ENCODE results near the gene GNAQ.

Gene GNAQ

GRCh38 chr9:77807846-77808750 is 223.5 kb downstream of the GNAQ start:
- Histone ChIP-seq H3K4me3 (no peak overlapping the region), H3K27me3 (ENCODE audit: low read depth) (no peaks in the 10 kb centered on the region), H3K9me3 (no peaks in the 10 kb centered on the region), H3K4me1 (peaks cover 9% of the 10 kb centered on the region; the same call in 1 of the 2 replicates), H3K36me3 (replicated peaks) (no peaks in the 10 kb centered on the region)
- in situ Hi-C loops (cut with MboI; ENCODE audit: low sequenced_read_pairs), result no loop called here
- DNase-seq (ENCODE audit: low spot score in 2 of 2), result no peak

- Histone ChIP-seq H3K4me3 (no peak overlapping the region), H3K36me3 (replicated peaks) (no peaks in the 10 kb centered on the region), H3K9me3 (no peaks in the 10 kb centered on the region), H3K27me3 (ENCODE audit: low read depth) (no peaks in the 10 kb centered on the region), H3K4me1 (peaks cover 9% of the 10 kb centered on the region; the same call in 1 of the 2 replicates)
- no peak for DNase-seq (ENCODE audit: low spot score in 2 of 2)
- in situ Hi-C loops (cut with MboI; ENCODE audit: low sequenced_read_pairs), result no loop called here
Measured at GRCh38 chr9:77807281-77807683, 224.3 kb downstream of the GNAQ start.

DNA sequence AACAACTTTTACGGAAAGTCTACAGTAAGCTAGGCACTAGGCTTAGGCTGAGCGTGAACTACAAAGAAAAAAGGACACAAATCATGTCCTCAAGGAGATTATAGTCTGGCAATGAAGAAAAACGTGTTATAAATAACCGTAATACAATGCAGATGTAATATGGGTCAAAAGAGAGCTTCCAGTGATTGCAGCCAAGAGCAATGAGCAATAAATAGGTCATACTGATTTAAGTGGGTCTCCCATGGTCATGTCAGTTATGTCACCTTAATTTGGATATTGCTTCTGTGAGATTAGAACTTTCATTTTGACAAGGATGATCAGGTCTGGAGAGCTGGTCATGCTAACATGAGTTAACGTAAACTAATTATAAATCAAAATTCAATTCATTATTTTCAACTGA is 224.9 kb downstream of the GNAQ start:
- Histone ChIP-seq H3K4me1 (peaks cover 9% of the 10 kb centered on the region; the same call in 1 of the 2 replicates), H3K36me3 (replicated peaks) (no peaks in the 10 kb centered on the region), H3K4me3 (no peak overlapping the region), H3K9me3 (no peaks in the 10 kb centered on the region), H3K27me3 (ENCODE audit: low read depth) (no peaks in the 10 kb centered on the region)
- DNase-seq (ENCODE audit: low spot score in 2 of 2), result no peak
- in situ Hi-C loops (cut with MboI; ENCODE audit: low sequenced_read_pairs), result no loop called here

GRCh38 chr9:77805810-77806209 is 225.8 kb downstream of the GNAQ start:
- no peak overlapping the region for H3K4me3 ChIP-seq
- H3K27me3 ChIP-seq (ENCODE audit: low read depth), result no peaks in the 10 kb centered on the region
- in situ Hi-C loops (cut with MboI; ENCODE audit: low sequenced_read_pairs), result no loop called here
- no peaks in the 10 kb centered on the region for H3K36me3 ChIP-seq (replicated peaks)
- H3K9me3 ChIP-seq, result no peaks in the 10 kb centered on the region
- no peak for DNase-seq (ENCODE audit: low spot score in 2 of 2)
- H3K4me1 ChIP-seq, result peaks cover 9% of the 10 kb centered on the region; the same call in 1 of the 2 replicates

DNA sequence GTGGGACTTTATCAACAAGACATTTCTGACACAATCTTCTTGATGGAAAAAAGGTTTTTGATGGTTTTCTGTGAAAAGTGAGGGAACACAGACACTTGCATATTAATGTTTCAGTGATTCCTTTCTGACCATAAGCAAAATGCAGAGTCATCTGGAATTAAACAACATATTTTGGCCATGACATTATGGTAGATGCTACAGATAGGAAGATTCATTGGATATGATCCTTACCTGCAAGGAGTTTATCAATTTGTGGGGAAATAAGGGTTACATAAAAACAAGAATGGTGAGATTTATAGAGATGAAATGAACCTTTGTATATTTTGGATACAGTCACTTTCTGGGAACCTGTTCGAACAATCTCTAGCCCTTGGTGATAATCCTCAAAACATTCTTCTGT is 228.2 kb downstream of the GNAQ start:
- DNase-seq (ENCODE audit: low spot score in 2 of 2), result no peak
- Histone ChIP-seq H3K9me3 (no peaks in the 10 kb centered on the region), H3K4me3 (no peak overlapping the region), H3K27me3 (ENCODE audit: low read depth) (no peaks in the 10 kb centered on the region), H3K36me3 (replicated peaks) (no peaks in the 10 kb centered on the region), H3K4me1 (peaks cover 8% of the 10 kb centered on the region; the same call in 1 of the 2 replicates)
- in situ Hi-C loops (cut with MboI; ENCODE audit: low sequenced_read_pairs), result no loop called here

DNA sequence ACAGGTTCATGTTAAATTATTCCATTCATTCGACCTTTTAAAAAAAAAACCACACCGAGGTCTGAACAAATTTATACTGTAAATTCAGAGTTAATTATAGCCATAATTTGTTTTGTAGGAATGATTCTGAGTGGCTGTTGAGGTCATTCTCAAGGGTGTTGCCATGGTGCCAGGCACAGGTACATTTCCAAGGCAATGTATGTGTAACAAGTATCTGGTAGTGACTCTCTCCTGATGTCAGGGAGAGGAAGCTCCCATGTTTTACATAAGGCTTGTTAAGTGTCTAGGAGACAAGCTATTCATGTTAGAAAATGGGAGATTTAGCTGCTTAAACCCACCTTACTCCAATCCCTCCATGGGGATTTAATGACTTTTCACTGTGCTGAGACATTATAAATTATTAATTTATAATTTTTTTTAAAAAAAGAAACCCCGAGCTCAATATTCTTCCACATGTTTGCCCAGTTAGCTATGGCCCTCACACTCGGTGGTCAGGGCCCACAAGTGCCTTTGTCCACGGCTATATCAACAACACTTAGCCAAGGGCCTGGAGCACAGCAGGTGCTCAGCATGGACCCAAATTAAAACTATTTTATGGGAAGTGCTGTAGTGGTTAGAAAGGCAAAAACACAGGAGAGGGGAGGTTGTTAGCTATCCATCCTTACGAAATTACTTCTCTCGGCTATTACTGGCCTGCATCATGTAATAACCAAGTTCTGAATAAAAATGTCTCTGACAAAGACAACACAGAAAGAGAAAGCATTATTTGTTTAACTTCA is 228.9 kb downstream of the GNAQ start:
- in situ Hi-C loops (cut with MboI; ENCODE audit: low sequenced_read_pairs), result no loop called here
- Histone ChIP-seq H3K4me1 (peaks cover under 1% of the 10 kb centered on the region; the same call in 1 of the 2 replicates), H3K4me3 (no peak overlapping the region), H3K36me3 (replicated peaks) (no peaks in the 10 kb centered on the region), H3K27me3 (ENCODE audit: low read depth) (no peaks in the 10 kb centered on the region), H3K9me3 (no peaks in the 10 kb centered on the region)
- no peak for DNase-seq (ENCODE audit: low spot score in 2 of 2)

GRCh38 chr9:77802064-77802463 is 229.5 kb downstream of the GNAQ start:
- Histone ChIP-seq H3K4me1 (no peaks in the 10 kb centered on the region), H3K4me3 (no peak overlapping the region), H3K36me3 (replicated peaks) (no peaks in the 10 kb centered on the region), H3K9me3 (no peaks in the 10 kb centered on the region), H3K27me3 (ENCODE audit: low read depth) (no peaks in the 10 kb centered on the region)
- in situ Hi-C loops (cut with MboI; ENCODE audit: low sequenced_read_pairs), result no loop called here
- no peak for DNase-seq (ENCODE audit: low spot score in 2 of 2)

DNA sequence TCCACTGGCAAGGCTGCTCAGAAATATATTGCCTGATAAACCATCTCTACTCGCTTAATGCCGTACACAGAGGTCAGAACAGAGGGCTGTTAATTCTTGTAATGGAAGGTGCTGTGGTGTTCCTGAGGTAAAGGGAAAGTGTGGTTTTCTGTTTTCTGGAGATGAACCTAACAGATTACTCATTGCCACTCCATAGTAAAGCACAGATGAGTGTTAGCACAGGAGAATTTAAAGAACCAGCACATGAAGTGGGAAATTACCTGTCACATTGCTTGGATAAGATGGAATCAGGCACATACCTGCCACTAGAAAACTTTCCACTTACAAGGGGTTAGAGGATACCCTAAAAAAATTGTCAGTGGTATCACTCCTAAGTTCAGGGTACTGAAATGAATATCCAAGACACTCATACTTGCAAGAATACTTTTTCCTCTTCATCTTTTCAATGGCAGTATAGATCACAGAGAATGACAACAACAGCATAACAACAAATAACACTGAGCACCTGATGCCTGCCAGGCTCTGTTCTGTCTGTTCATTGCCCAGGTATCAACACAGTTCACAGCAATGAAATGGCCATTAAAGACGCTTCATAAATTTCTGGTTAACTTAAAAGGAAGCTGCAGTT is 230.6 kb downstream of the GNAQ start:
- no peaks in the 10 kb centered on the region for H3K36me3 ChIP-seq (replicated peaks)
- H3K4me1 ChIP-seq, result no peaks in the 10 kb centered on the region
- H3K4me3 ChIP-seq, result no peak overlapping the region
- no peak for DNase-seq (ENCODE audit: low spot score in 2 of 2)
- H3K27me3 ChIP-seq (ENCODE audit: low read depth), result no peaks in the 10 kb centered on the region
- no peaks in the 10 kb centered on the region for H3K9me3 ChIP-seq
- in situ Hi-C loops (cut with MboI; ENCODE audit: low sequenced_read_pairs), result no loop called here

- in situ Hi-C loops (cut with MboI; ENCODE audit: low sequenced_read_pairs), result no loop called here
- Histone ChIP-seq H3K36me3 (replicated peaks) (no peaks in the 10 kb centered on the region), H3K4me3 (no peak overlapping the region), H3K27me3 (ENCODE audit: low read depth) (no peaks in the 10 kb centered on the region), H3K4me1 (peaks cover 5% of the 10 kb centered on the region; the same call in 1 of the 2 replicates), H3K9me3 (no peaks in the 10 kb centered on the region)
- DNase-seq (ENCODE audit: low spot score in 2 of 2), result no peak
Measured at GRCh38 chr9:77798140-77798539, 233.5 kb downstream of the GNAQ start.

DNA sequence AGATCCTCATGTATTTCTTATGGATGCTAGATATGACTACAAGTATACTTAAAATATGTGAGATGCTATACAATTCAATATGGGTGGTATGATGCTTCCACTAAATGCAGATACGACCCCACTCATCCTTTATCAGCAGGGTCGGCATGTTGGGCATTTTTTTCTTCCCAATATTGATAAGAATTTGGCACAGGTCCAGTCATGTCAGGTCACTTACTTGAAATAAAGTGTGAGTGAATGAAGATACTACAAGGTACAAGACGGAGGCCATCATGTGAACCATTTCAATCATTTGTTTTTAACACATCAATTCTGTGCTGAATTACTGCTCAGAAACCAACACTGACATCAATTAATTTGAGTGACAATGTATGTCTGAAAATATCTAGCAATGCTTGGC is 236.6 kb downstream of the GNAQ start:
- no peaks in the 10 kb centered on the region for H3K9me3 ChIP-seq
- H3K36me3 ChIP-seq (replicated peaks), result no peaks in the 10 kb centered on the region
- no peak for DNase-seq (ENCODE audit: low spot score in 2 of 2)
- H3K27me3 ChIP-seq (ENCODE audit: low read depth), result no peaks in the 10 kb centered on the region
- H3K4me1 ChIP-seq, result peaks cover 5% of the 10 kb centered on the region; the same call in 1 of the 2 replicates
- in situ Hi-C loops (cut with MboI; ENCODE audit: low sequenced_read_pairs), result no loop called here
- H3K4me3 ChIP-seq, result no peak overlapping the region

GRCh38 chr9:77793849-77794248 is 237.8 kb downstream of the GNAQ start:
- Histone ChIP-seq H3K27me3 (ENCODE audit: low read depth) (no peaks in the 10 kb centered on the region), H3K4me3 (no peak overlapping the region), H3K9me3 (no peaks in the 10 kb centered on the region), H3K4me1 (peaks cover 7% of the 10 kb centered on the region; the same call in 1 of the 2 replicates), H3K36me3 (replicated peaks) (no peaks in the 10 kb centered on the region)
- in situ Hi-C loops (cut with MboI; ENCODE audit: low sequenced_read_pairs), result no loop called here
- peak; percentile 8 to 42 for DNase-seq (ENCODE audit: low spot score in 2 of 2)

GRCh38 chr9:77789891-77790290 is 241.7 kb downstream of the GNAQ start:
- Histone ChIP-seq H3K9me3 (no peaks in the 10 kb centered on the region), H3K4me1 (peaks cover 10% of the 10 kb centered on the region; the same call in 1 of the 2 replicates), H3K27me3 (ENCODE audit: low read depth) (no peaks in the 10 kb centered on the region), H3K36me3 (replicated peaks) (no peaks in the 10 kb centered on the region), H3K4me3 (no peak overlapping the region)
- no peak for DNase-seq (ENCODE audit: low spot score in 2 of 2)
- in situ Hi-C loops (cut with MboI; ENCODE audit: low sequenced_read_pairs), result no loop called here

GRCh38 chr9:77785341-77785740 is 246.3 kb downstream of the GNAQ start:
- in situ Hi-C loops (cut with MboI; ENCODE audit: low sequenced_read_pairs), result no loop called here
- DNase-seq (ENCODE audit: low spot score in 2 of 2), result no peak
- H3K4me3 ChIP-seq, result no peak overlapping the region
- H3K4me1 ChIP-seq, result peaks cover 5% of the 10 kb centered on the region; the same call in 1 of the 2 replicates
- no peaks in the 10 kb centered on the region for H3K9me3 ChIP-seq
- H3K27me3 ChIP-seq (ENCODE audit: low read depth), result no peaks in the 10 kb centered on the region
- no peaks in the 10 kb centered on the region for H3K36me3 ChIP-seq (replicated peaks)

Measured in HAP-1 (cell line).